Neural crest cell (in vitro differentiated cells): Measurements from ENCODE around the gene ASF1A. TPM values are rescaled to one million over a fixed set of nuclear protein-coding genes. Genes with fewer than 3 reads are reported as not detected.

Source experiments
- DNase-seq: peaks from one replicate; pipeline ENCODE4 v3.0.0; 2021; ENCODE audit warnings: low read depth, mixed read lengths, low spot score
- H3K27ac Mint-ChIP-seq: one replicate; pipeline ENCODE4 v1.8.0; 2021; ENCODE audit warnings: mild to moderate bottlenecking, mixed read lengths; ENCODE audit not compliant: unreplicated experiment
- H3K27me3 Mint-ChIP-seq: 2 replicates; pipeline ENCODE4 v1.8.0; 2021; ENCODE audit warnings: low read depth, mild to moderate bottlenecking, mixed read lengths
- H3K36me3 Mint-ChIP-seq: 2 replicates; pipeline ENCODE4 v1.8.0; 2021; ENCODE audit warnings: low read depth, mild to moderate bottlenecking, mixed read lengths
- H3K4me1 Mint-ChIP-seq: 2 replicates; pipeline ENCODE4 v1.8.0; 2021; ENCODE audit warnings: mixed read lengths
- H3K4me3 Mint-ChIP-seq: one replicate; pipeline ENCODE4 v1.8.0; 2021; ENCODE audit warnings: mild to moderate bottlenecking, mixed read lengths
- H3K9me3 Mint-ChIP-seq: 2 replicates; pipeline ENCODE4 v1.8.0; 2021; ENCODE audit warnings: mixed read lengths
- total RNA-seq: library from RNA; stranded (reverse); gene quantifications from 2 replicates; pipeline ENCODE4 v1.2.1, GENCODE V29; 2021
- TF ChIP-seq, protein P1 (sequence below): fragments of 200-600 bp; sonication (generic); conservative IDR thresholded peaks from 2 replicates; pipeline ENCODE4 v1.5.0; 2021; ENCODE audit warnings: antibody characterized with exemption, mild to moderate bottlenecking

The ASF1A gene
- total RNA-seq, 1 donor from 2014 or later, result 39.6 TPM

DNA sequence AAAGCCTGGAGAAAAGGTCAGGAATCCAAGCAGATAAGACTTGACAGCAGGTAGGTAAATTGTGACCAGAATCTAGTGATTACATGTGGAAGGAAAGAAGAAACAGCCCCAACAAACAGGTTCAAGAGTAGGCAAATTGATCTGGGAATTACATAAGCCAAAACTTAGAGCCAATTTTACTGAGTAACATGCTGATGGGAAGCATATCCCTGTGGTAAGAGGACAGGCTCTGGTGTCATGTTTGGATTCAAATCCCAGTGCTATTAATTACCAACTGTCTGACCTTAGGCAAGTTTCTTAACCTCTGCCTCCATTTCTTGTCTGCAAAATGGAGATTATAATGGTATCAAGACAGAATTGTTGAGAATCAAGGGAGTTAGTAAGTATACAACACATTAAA lies 20.6 kb downstream of the ASF1A start:
- no peaks in the 10 kb centered on the region for H3K27me3 Mint-ChIP-seq
- no peak overlapping the region for H3K27ac Mint-ChIP-seq
- H3K36me3 Mint-ChIP-seq, result peaks cover 18% of the 10 kb centered on the region
- H3K4me3 Mint-ChIP-seq, result no peak overlapping the region
- TF ChIP-seq, protein P1, sequence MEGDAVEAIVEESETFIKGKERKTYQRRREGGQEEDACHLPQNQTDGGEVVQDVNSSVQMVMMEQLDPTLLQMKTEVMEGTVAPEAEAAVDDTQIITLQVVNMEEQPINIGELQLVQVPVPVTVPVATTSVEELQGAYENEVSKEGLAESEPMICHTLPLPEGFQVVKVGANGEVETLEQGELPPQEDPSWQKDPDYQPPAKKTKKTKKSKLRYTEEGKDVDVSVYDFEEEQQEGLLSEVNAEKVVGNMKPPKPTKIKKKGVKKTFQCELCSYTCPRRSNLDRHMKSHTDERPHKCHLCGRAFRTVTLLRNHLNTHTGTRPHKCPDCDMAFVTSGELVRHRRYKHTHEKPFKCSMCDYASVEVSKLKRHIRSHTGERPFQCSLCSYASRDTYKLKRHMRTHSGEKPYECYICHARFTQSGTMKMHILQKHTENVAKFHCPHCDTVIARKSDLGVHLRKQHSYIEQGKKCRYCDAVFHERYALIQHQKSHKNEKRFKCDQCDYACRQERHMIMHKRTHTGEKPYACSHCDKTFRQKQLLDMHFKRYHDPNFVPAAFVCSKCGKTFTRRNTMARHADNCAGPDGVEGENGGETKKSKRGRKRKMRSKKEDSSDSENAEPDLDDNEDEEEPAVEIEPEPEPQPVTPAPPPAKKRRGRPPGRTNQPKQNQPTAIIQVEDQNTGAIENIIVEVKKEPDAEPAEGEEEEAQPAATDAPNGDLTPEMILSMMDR, result no peak
- DNase-seq, result no peak
- no peaks in the 10 kb centered on the region for H3K4me1 Mint-ChIP-seq
- H3K9me3 Mint-ChIP-seq, result no peaks in the 10 kb centered on the region

DNA sequence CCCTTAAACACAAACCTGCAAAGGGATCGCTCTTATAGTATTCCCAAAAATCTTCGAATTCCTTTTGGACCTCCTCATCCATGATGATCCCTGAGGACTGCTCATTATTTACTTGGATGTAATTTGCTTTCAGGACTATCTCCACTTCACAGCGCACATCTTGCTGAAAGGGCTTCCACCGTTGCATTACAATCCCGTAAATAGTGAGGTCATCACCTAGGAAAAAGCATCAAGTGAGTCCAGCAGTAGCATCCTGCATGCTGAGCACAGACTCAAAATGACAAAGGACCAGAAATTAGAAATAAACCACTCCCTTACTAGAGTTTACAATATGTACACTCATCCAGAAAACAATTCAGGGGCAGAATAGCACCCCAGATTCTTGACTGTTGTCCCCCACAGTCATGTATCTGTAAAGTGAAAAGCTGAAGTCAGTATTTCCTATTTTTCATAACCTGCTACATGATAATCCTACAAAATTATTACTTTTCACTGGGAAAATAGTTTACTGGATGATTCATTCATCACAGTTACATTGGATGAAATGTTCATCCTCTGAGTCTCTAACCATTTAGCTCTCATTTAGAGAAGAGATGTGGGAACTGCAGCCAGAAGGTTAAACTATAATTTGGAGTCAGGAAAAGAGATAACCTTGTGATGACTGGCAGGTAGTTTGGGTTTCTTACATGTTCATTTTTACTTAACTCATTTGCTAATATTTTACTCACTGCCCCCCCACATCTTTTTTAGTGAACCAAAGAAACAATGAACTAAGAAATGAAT lies 23.8 kb downstream of the ASF1A start:
- Mint-ChIP-seq H3K27ac (no peak overlapping the region), H3K36me3 (peaks cover 16% of the 10 kb centered on the region), H3K9me3 (no peaks in the 10 kb centered on the region), H3K27me3 (no peaks in the 10 kb centered on the region), H3K4me3 (no peak overlapping the region), H3K4me1 (no peaks in the 10 kb centered on the region)
- DNase-seq, result no peak
- TF ChIP-seq, protein P1, result no peak

DNA sequence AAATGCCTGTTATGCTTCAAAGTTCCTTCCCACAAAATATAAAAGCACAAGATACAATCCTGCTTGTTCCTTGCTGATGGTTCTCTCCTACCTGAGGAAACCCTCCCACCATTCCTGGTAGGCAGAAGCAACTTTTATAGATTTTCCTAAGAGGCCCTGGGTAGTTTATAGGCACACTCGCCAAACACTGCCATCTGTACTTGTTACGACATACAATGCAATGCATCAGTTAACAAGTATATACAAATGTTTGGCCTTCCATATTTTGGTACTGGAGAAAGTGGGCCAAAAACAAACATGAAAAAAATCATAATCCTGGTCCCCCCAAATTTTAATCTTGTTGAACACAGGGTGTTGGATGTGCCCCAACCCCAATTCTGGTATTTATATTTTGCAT lies 24.4 kb downstream of the ASF1A start:
- peaks cover 16% of the 10 kb centered on the region for H3K36me3 Mint-ChIP-seq
- H3K4me3 Mint-ChIP-seq, result no peak overlapping the region
- no peak for DNase-seq
- TF ChIP-seq, protein P1, result no peak
- H3K9me3 Mint-ChIP-seq, result no peaks in the 10 kb centered on the region
- H3K27me3 Mint-ChIP-seq, result no peaks in the 10 kb centered on the region
- no peaks in the 10 kb centered on the region for H3K4me1 Mint-ChIP-seq
- no peak overlapping the region for H3K27ac Mint-ChIP-seq

DNA sequence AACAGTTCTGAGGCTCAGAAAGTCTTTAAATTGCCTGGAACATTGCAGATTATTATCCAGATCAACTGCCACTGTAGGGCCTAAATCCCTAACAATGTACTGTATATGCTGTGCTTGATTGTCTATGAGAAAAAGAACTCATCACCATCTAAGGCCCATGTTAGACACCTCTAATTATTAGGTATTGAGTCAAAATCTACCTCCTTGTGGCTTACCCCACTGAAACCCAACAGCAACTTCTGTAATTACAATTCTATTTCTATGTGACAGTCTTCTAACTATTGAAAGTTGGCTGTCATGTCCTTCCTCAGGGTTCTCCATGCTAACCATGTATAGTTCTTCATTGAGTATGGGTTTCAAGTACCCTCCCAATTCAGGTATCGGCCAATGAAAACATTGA lies 27.1 kb downstream of the ASF1A start:
- DNase-seq, result no peak
- TF ChIP-seq, protein P1, result no peak
- H3K9me3 Mint-ChIP-seq, result no peaks in the 10 kb centered on the region
- no peaks in the 10 kb centered on the region for H3K4me1 Mint-ChIP-seq
- no peaks in the 10 kb centered on the region for H3K27me3 Mint-ChIP-seq
- no peak overlapping the region for H3K27ac Mint-ChIP-seq
- H3K4me3 Mint-ChIP-seq, result no peak overlapping the region
- peaks cover 15% of the 10 kb centered on the region for H3K36me3 Mint-ChIP-seq

DNA sequence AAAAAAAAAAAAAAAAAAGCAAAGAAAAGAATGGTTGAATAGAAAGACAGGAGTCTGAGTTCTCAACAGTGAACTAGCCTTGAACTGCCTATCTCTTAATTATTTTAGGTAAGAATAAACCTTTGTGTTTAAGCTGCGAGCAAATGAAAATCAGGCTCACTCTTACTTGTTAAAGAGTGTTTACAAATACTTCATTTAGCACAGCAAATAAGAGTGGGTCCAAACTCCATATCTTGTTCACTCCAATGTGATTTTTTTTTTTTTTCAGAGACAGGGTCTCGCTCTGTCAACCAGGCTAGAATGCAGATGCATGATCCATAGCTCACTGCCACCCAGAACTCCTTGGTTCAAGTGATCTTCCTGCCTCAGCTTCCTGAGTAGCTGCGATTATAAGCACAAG lies 29.1 kb downstream of the ASF1A start:
- H3K9me3 Mint-ChIP-seq, result no peaks in the 10 kb centered on the region
- no peak overlapping the region for H3K27ac Mint-ChIP-seq
- peaks cover 20% of the 10 kb centered on the region for H3K36me3 Mint-ChIP-seq
- DNase-seq, result no peak
- TF ChIP-seq, protein P1, result no peak
- no peaks in the 10 kb centered on the region for H3K27me3 Mint-ChIP-seq
- peaks cover 5% of the 10 kb centered on the region for H3K4me1 Mint-ChIP-seq
- H3K4me3 Mint-ChIP-seq, result no peak overlapping the region
